Suprapubic skin (tissue), 3 donors: ENCODE data around the gene PRR4.

Experiments
- CTCF ChIP-seq, 2 donors: fragments of 200-600 bp in 1 of 2; fragments of 450-650 bp in 1 of 2; sonication (generic) in 1 of 2; IDR thresholded peaks; one replicate each; pipeline ENCODE4 v1.5.1; 2016 to 2019; ENCODE audit warnings: antibody characterized with exemption in 2 of 2, mild to moderate bottlenecking in 1 of 2, moderate library complexity in 1 of 2
- EP300 ChIP-seq: sonication (generic); formaldehyde crosslinking; IDR thresholded peaks from one replicate; pipeline ENCODE4 v1.6.1; 2017; ENCODE audit warnings: antibody characterized with exemption
- POLR2A ChIP-seq, 2 donors: fragments of 450-650 bp; IDR thresholded peaks; one replicate each; pipeline ENCODE4 v1.6.1; 2017; ENCODE audit warnings: antibody characterized with exemption in 2 of 2, mild to moderate bottlenecking in 2 of 2, moderate library complexity in 2 of 2

DNA sequence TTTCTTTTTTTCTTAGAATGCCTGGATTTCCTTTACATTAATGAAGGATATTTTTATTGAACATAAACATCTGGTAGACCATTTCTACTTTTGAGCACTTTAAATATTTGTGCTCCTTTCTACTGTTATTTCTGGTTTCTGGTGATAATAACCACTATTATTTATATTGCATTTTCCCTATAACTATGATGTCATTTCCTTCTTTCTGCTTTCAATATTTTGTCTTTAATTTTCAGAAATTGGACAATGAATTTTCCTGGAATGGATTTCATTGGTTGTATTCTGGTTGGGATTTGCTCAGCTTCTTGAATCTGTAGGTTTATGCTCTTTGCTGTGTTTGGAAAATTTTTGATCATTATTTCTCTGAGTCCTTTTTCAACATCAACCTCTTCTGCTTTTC lies 40.0 kb upstream of the PRR4 start:
- TF ChIP-seq EP300, result no peak
- TF ChIP-seq CTCF (IDR thresholded peaks at IDR 0.05), result no peak
- no peak for TF ChIP-seq POLR2A (IDR thresholded peaks at IDR 0.05)
